Adrenal gland (tissue), 5 donors: ENCODE results near the gene USP6NL.

ENCODE experiments used
- CTCF ChIP-seq, 6 experiments: fragments of 450-650 bp in 4 of 6; fragments of 200-600 bp in 2 of 6; sonication (generic) in 1 of 6; IDR thresholded peaks; 1 replicate in 5 of 6; 2 replicates in 1 of 6; pipeline versions ENCODE4 v1.5.1 to v1.8.0; 2016 to 2021; ENCODE audit warnings: antibody characterized with exemption in 6 of 6, mild to moderate bottlenecking in 2 of 6, moderate library complexity in 1 of 6
- POLR2A ChIP-seq, 2 donors: fragments of 450-650 bp; IDR thresholded peaks; one replicate each; pipeline ENCODE4 v1.6.1; 2017; ENCODE audit warnings: antibody characterized with exemption in 2 of 2, mild to moderate bottlenecking in 2 of 2, moderate library complexity in 1 of 2
- donor health status: DM: no; HTN: no; CAD: no.

GRCh38 chr10:11462071-11462470 lies 149.4 kb downstream of the USP6NL start:
- TF ChIP-seq CTCF (IDR thresholded peaks at IDR 0.05) (no peak), POLR2A (IDR thresholded peaks at IDR 0.05) (no peak)
